Panc1 (cell line): ENCODE data around the gene TES. TPM values are rescaled to one million over a fixed set of nuclear protein-coding genes. Genes with fewer than 3 reads are reported as not detected.

Source experiments
- ATAC-seq: fragments of 200-7000 bp; cut with Tn5 transposase; 2 replicates; pipeline ENCODE4 v1.9.1; 2020; ENCODE audit warnings: mild to moderate bottlenecking, moderate library complexity
- BruUV-seq: library from RNA; stranded (reverse); fragments of 400-500 nt; replicated peaks from 2 replicates; lab custom pipeline; 2021; lab: Mats Ljungman, UMichigan
- CTCF ChIA-PET: fragments of 300-600 bp; sonication (Branson Sonifier 250); formaldehyde crosslinking; loops from one replicate; lab custom pipeline; 2022; ENCODE audit warnings: antibody characterized with exemption; lab: Charles Lee
- POLR2A ChIA-PET: fragments of 300-600 bp; sonication (Branson Sonifier 250); formaldehyde crosslinking; loops from one replicate; lab custom pipeline; 2022; ENCODE audit warnings: antibody characterized with exemption; lab: Charles Lee
- DNase-seq: peaks from one replicate; pipeline ENCODE4 v3.0.0-alpha.2; 2010; ENCODE audit warnings: low read depth, low spot score
- H3K27ac ChIP-seq: 2 replicates; pipeline ENCODE4 v1.5.1; 2011; ENCODE audit warnings: mild to moderate bottlenecking, low read length, inconsistent platforms
- H3K27me3 ChIP-seq: fragments of 200-500 bp; sonication (Bioruptor generic); 2 replicates; pipeline ENCODE4 v1.6.0; 2014; ENCODE audit warnings: low read length, inconsistent platforms; ENCODE audit not compliant: control insufficient read depth, insufficient read depth
- H3K36me3 ChIP-seq: fragments of 200-500 bp; sonication (Bioruptor generic); 2 replicates; pipeline ENCODE4 v1.5.1; 2014; ENCODE audit warnings: inconsistent platforms, mild to moderate bottlenecking, low read length, moderate library complexity; ENCODE audit not compliant: control insufficient read depth, insufficient read depth
- H3K4me1 ChIP-seq: 2 replicates; pipeline ENCODE4 v1.5.1; 2011; ENCODE audit warnings: inconsistent platforms, mild to moderate bottlenecking, low read length, moderate library complexity; ENCODE audit not compliant: control insufficient read depth, insufficient read depth
- H3K4me3 ChIP-seq, 2 experiments: 2 replicates each; pipeline ENCODE4 v1.5.1; 2011 to 2012; ENCODE audit warnings: low read depth in 2 of 2, low read length in 2 of 2, mild to moderate bottlenecking in 2 of 2, inconsistent platforms in 1 of 2, moderate library complexity in 1 of 2
- H3K9me3 ChIP-seq: fragments of 200-500 bp; sonication (Bioruptor generic); 2 replicates; pipeline ENCODE4 v1.5.1; 2014; ENCODE audit warnings: low read depth, mild to moderate bottlenecking, inconsistent platforms, low read length, moderate library complexity; ENCODE audit not compliant: control insufficient read depth, insufficient read depth
- CTCF ChIP-seq: fragments of 450-650 bp; IDR thresholded peaks from 2 replicates; pipeline ENCODE4 v1.5.1; 2017; ENCODE audit warnings: mild to moderate bottlenecking
- POLR2AphosphoS5 ChIP-seq: IDR thresholded peaks from 2 replicates; pipeline ENCODE4 v1.6.1; 2012; ENCODE audit warnings: mild to moderate bottlenecking, low read depth, low read length, moderate library complexity
- SIN3A ChIP-seq: IDR thresholded peaks from 2 replicates; pipeline ENCODE4 v1.6.1; 2012; ENCODE audit warnings: low read depth, mild to moderate bottlenecking, low read length, moderate library complexity, borderline replicate concordance; ENCODE audit not compliant: insufficient read depth
- TCF7L2 ChIP-seq: IDR thresholded peaks from 2 replicates; pipeline ENCODE4 v1.6.1; 2011; ENCODE audit warnings: mild to moderate bottlenecking, low read depth, low read length, inconsistent platforms
- in situ Hi-C: cut with HindIII; loops from 2 replicates; pipeline ENCODE4 v1.10.0; 2016; ENCODE audit warnings: low sequenced_read_pairs, low pct_unique_long_range_greater_than_20kb
- intact Hi-C: fragments of 100-400 bp; cut with micrococcal nuclease; formaldehyde crosslinking; loops from one replicate; pipeline ENCODE4 v1.10.0; 2022; ENCODE audit not compliant: unreplicated experiment
- total RNA-seq: library from RNA; stranded (reverse); gene quantifications from one replicate; pipeline ENCODE4 v1.2.1, GENCODE V29; 2021; ENCODE audit not compliant: unreplicated experiment
- TF ChIP-seq, protein P1 (sequence below), 2 experiments: IDR thresholded peaks; 2 replicates each; pipeline ENCODE4 v1.6.1; 2011 to 2012; ENCODE audit warnings: low read depth in 2 of 2, control low read depth in 1 of 2, low read length in 1 of 2, mild to moderate bottlenecking in 1 of 2, moderate library complexity in 1 of 2; ENCODE audit not compliant: insufficient read depth in 1 of 2

The TES gene
- total RNA-seq, 1 experiment from 2014 or later: 99.4 TPM

- in situ Hi-C loops (no loop called here), intact Hi-C loops (no loop called here)
- ATAC-seq: no peak
- DNase-seq: no peak
- Histone ChIP-seq H3K27me3 (no peaks in the 10 kb centered on the region), H3K4me1 (peaks cover 44% of the 10 kb centered on the region), H3K9me3 (no peaks in the 10 kb centered on the region), H3K4me3 (no peak overlapping the region), H3K27ac (peak overlapping the region; percentile 52), H3K36me3 (no peaks in the 10 kb centered on the region)
- TF ChIP-seq POLR2AphosphoS5: no peak
- no peak for TF ChIP-seq TCF7L2
- TF ChIP-seq, protein P1, sequence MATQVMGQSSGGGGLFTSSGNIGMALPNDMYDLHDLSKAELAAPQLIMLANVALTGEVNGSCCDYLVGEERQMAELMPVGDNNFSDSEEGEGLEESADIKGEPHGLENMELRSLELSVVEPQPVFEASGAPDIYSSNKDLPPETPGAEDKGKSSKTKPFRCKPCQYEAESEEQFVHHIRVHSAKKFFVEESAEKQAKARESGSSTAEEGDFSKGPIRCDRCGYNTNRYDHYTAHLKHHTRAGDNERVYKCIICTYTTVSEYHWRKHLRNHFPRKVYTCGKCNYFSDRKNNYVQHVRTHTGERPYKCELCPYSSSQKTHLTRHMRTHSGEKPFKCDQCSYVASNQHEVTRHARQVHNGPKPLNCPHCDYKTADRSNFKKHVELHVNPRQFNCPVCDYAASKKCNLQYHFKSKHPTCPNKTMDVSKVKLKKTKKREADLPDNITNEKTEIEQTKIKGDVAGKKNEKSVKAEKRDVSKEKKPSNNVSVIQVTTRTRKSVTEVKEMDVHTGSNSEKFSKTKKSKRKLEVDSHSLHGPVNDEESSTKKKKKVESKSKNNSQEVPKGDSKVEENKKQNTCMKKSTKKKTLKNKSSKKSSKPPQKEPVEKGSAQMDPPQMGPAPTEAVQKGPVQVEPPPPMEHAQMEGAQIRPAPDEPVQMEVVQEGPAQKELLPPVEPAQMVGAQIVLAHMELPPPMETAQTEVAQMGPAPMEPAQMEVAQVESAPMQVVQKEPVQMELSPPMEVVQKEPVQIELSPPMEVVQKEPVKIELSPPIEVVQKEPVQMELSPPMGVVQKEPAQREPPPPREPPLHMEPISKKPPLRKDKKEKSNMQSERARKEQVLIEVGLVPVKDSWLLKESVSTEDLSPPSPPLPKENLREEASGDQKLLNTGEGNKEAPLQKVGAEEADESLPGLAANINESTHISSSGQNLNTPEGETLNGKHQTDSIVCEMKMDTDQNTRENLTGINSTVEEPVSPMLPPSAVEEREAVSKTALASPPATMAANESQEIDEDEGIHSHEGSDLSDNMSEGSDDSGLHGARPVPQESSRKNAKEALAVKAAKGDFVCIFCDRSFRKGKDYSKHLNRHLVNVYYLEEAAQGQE (IDR thresholded peaks at IDR 0.05; ENCODE audit: insufficient read depth in 1 of 2, low read depth in 2 of 2, low read length in 1 of 2): no peak
- TF ChIP-seq SIN3A: no peak
- no peak for TF ChIP-seq CTCF
- no TSS peak for BruUV-seq
- ChIA-PET CTCF (no interaction called here), POLR2A (no interaction called here)
Observed at GRCh38 chr7:116231949-116232348, 21.6 kb downstream of the TES start.

- Histone ChIP-seq H3K27me3 (no peaks in the 10 kb centered on the region), H3K9me3 (no peaks in the 10 kb centered on the region), H3K36me3 (no peaks in the 10 kb centered on the region), H3K27ac (peak overlapping the region; percentile 52; the same call in 1 of the 2 replicates), H3K4me1 (peaks cover 41% of the 10 kb centered on the region), H3K4me3 (no peak overlapping the region)
- intact Hi-C loops: no loop called here
- BruUV-seq: no TSS peak
- ATAC-seq (no peak), DNase-seq (no peak)
- TF ChIP-seq TCF7L2: no peak
- TF ChIP-seq SIN3A: no peak
- TF ChIP-seq POLR2AphosphoS5: no peak
- no peak for TF ChIP-seq CTCF
- TF ChIP-seq, protein P1 (IDR thresholded peaks at IDR 0.05; ENCODE audit: insufficient read depth in 1 of 2, low read depth in 2 of 2, low read length in 1 of 2): no peak
- ChIA-PET POLR2A (no interaction called here), CTCF (no interaction called here)
- in situ Hi-C loops: no loop called here
Observed at GRCh38 chr7:116232350-116232749, 22.0 kb downstream of the TES start.
